NCI-H2196 treated with DMSO at 0.1 percent for 48 hours (cell line): ENCODE measurements around the gene NMT1.
A peak's percentile ranks its signal among the peaks of the same experiment; 100 is the strongest.

Experiments used
- DNase-seq: peaks from one replicate; lab custom pipeline; 2025; ENCODE audit not compliant: unreplicated experiment; lab: John Stamatoyannopoulos, UW

NMT1 gene

GRCh38 chr17:45077643-45078042 lies 16.5 kb downstream of the NMT1 start:
- no peak for DNase-seq

- DNase-seq = no peak
Measured at GRCh38 chr17:45081047-45081703, 20.1 kb downstream of the NMT1 start.

GRCh38 chr17:45086391-45086790 lies 25.3 kb downstream of the NMT1 start:
- DNase-seq = no peak

- DNase-seq = no peak
Measured at GRCh38 chr17:45086865-45087503, 25.9 kb downstream of the NMT1 start.

- peak; percentile 31 for DNase-seq
Measured at GRCh38 chr17:45087504-45087975, 26.4 kb downstream of the NMT1 start.

- DNase-seq = no peak
Measured at GRCh38 chr17:45087978-45088377, 26.9 kb downstream of the NMT1 start.

- no peak for DNase-seq
Measured at GRCh38 chr17:45088741-45089140, 27.6 kb downstream of the NMT1 start.

GRCh38 chr17:45090711-45091110 lies 29.6 kb downstream of the NMT1 start:
- DNase-seq = no peak

GRCh38 chr17:45091778-45092425 lies 30.8 kb downstream of the NMT1 start:
- DNase-seq = no peak

- peak; percentile 79 for DNase-seq
Measured at GRCh38 chr17:45092911-45093430, 31.9 kb downstream of the NMT1 start.

- DNase-seq = no peak
Measured at GRCh38 chr17:45093444-45094110, 32.5 kb downstream of the NMT1 start.

GRCh38 chr17:45096141-45096540 lies 35.0 kb downstream of the NMT1 start:
- DNase-seq = peak; percentile 35

- no peak for DNase-seq
Measured at GRCh38 chr17:45096926-45097325, 35.8 kb downstream of the NMT1 start.

- no peak for DNase-seq
Measured at GRCh38 chr17:45098081-45098868, 37.2 kb downstream of the NMT1 start.

GRCh38 chr17:45098869-45099616 lies 37.9 kb downstream of the NMT1 start:
- peak; percentile 27 for DNase-seq

- no peak for DNase-seq
Measured at GRCh38 chr17:45101546-45101882, 40.4 kb downstream of the NMT1 start.

GRCh38 chr17:45101883-45102811 lies 41.0 kb downstream of the NMT1 start:
- DNase-seq = no peak

- no peak for DNase-seq
Measured at GRCh38 chr17:45102856-45103255, 41.7 kb downstream of the NMT1 start.

- DNase-seq = no peak
Measured at GRCh38 chr17:45103269-45103795, 42.2 kb downstream of the NMT1 start.
